Activated CD4-positive, alpha-beta T cell treated with anti-CD3 and anti-CD28 coated beads, Interleukin-2, amount 50 U/mL, for 16 hours (primary cell): ENCODE data around the gene CD248.

Source experiments
- DNase-seq: peaks from one replicate; pipeline ENCODE4 v3.0.0-alpha.2; 2020

The CD248 gene

DNA sequence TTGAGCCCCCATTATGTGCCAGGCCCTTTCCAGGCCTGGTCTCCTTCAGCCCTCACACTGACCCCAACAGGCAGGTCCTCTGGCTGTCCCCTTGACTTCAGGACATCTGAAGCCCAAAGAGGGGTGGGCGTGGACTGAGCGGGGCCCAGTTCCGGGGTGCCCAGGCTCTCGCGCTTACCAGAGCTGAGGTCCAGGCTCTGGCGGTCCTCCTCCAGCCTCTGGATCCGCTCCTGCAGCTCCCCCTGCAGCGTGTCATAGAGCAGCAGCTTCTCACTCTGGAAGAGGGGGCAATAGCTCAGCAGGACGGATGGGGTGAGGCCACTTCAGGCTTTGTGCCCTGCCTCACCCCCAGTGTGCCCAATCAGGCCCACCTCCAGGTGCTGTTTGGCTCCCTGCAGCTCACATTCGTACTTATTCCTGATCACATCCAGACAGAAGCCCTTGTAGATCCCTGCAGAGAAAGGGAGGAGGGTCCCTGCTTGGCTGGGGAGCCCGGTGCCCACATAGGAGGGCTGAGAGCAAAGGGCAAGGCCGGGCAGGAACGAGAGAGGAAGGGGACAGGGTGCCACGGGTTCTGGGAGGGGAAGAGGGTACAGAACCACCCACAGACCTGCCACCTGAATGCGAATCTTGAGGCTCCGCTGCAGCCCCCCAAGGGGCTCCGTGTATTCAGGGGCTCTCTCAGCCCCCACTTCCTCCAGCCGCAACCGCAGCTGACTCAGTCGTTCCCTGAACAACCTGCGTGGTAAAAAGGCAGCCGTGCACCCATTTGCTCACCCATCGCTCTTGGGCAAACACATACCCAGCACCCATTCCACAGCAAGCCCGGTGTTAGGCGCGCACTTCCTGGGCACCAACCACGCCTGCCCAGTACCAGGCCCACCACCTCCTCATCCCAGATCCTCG lies 24.0 kb upstream of the CD248 start:
- no peak for DNase-seq

DNA sequence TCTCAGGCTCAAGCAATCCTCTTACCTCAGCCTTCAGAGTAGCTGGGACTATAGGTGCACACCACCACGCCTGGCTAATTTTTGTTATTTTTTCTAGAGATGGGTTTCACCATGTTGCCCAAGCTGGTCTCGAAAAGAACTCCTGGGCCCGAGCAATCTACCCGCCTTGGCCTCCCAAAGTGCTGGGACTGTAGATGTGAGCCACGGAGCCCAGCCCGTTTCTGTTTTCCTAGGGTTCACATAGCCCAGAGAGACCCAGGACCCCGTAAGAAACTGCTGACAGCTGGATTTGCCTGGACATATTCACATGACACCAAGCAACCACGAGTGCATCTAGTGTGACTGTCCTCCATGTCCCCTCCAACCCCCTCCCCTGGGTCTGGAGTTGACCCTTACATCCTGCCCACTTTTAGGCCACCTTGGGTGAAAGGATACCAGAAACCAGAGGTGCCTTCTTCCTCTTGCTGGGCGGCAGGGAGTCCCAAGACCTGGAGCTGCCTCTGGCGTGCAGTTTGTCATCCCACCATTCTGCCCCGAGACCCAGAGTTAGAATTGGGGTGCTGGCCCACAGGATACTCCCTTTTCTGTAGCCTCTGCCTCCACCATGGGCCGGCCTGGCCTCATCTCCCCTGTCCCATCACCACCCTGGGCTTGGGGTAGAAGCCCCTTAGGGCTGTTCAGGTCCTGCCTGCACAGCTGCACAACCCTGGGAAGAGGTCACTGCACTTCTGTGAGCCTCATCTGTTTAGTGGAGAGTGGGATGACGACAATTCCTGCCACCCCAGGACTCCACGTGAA lies 23.0 kb upstream of the CD248 start:
- DNase-seq, result no peak

DNA sequence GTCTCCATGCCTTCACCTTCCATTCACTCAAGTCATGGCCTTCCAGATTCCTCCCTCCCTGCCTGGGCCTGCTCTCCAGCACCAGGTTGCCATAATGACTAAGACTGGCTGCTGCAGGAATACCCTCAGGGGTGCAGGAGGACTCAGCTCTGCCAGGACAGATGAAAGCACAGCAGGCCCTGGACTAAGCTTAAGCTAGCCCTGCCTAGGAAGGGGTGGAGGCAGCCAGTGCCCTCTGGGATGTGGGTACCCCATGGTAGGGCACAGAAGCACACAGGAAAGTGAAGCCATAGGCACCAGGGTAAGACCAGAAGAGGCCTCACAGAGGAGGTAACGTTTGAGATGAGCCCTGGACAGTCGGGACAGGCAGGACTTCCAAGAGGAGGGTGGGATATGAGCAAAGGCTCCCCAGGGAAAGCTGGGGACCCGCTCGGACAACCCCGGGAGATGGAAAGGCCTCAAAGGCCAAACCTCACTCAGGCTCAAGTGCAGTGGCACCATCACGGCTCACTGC lies 22.4 kb upstream of the CD248 start:
- DNase-seq, result no peak

DNA sequence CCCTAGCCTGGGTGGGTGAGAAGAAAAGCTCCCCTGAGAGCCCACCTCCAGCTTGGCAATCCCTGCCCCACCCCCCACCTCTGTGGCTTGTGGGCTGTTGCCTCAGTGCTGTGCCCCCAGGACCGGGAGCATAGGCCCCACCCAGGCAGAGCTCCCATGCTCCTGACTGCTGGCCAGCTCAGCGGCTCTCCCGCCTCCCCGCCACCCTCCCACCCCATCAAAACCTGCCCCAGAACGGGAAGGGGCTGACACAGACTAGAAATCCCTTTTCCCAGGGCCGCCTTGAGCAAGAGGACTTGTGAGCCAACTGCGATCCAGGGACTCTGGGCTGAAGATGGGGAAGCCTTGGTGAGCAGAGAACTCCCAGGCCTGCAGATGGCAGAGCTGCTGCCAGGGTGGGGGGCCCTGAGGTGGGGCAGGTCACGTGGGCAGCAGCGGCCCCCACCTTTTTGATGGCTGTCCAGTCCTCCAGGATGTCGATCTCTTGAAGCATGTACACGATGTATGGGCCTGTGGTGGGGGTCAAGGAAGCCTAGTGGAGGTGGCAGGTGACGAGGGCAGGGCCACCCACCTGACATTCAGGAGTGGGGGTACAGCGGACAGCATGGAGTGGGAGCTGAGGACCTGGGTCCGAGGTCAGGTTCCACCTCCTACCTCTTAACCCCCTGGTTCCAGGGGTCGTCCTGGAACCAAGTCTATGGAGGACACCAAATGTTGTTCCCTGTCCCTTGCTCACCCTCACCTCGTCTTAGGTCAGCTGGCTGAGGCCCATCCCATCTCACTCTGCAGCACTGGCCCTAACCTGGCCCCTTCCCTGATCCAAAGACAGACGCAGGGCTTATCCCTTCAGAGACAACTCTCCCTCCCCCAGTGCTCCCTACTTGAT lies 21.7 kb upstream of the CD248 start:
- DNase-seq, result no peak

DNA sequence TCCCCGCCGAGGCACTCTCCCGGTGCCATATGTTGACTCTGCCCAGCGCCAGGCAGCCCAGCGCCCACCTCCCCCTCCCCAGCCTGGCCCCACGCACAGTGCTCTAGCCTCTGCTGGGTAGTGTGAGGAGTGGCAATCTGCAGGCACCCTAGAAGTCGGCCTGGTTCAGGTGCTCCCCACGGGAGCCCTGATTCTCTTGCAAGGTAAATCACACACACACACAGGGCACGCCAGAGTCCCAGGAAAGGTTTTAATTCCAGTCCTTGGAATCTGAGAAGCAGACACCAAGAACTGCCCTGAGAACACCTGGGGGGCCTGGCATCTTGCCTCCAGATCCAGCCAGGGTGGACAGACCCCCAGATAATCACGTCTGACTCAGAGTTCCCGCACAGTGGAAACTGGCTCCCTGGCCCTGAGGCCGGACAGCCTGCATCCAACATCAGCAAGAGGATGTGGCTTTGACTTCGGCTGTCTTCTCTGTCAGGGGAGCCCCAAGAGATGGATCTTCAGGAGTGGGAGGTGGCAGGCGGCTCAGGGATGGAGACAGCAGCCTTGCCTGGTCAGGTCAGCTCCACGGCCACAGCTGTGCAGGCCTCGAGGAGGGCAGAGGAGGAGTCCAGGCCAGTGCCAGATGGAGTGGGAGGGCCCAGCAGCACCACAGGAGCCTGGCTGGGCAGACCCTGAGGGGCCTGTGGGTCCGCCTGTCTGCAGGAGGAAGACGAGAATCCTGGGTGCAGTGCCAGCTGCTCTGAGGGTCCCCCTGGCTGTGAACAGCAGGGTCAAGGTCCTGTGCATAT lies 20.5 kb upstream of the CD248 start:
- no peak for DNase-seq

DNA sequence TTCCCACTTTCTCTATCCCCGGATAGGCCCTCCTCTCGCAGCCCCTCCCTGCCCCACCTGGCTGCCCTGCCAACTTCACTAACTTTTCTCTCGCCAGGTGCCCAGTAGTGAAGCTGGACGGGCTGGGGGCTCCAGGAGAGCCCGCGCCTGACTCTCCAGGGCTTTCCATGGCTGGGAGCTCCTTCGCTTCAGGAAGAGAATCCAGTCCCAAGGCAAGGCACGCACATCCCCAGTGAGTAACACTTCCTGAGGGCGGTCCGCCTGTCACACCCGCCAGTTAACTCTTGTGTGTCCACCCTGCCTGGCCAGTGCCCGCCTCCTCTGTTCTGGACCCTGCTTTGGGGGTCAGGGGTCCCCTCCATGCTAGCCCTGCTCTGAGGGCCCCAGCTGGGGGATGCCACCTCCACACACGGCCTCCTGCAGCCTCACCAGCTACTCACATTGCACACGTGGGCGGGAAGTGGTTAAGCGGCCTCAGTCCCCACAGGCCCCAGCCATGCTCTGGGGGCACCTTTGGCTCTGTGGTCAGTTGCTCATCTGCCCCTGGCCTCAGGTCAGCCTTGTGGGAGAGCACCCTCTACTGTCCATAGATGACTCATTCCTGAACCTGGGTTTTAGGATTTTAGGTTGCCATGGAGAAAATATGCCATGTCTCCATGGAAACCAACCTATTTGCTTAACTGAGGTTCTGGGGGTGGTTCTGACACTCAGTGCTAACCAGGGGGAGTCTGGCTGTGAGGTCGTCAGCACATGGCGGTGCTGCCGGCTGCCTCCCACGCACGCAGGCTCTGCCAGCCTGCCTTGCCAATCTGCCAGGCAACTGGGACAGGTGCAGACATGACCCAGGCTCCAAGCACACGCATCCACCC lies 19.6 kb upstream of the CD248 start, which contains the start of gene RIN1:
Gene RIN1, minus strand, starts transcription at position 201 of the 869 bp plus-strand sequence. Its CDS starts 32 bp downstream, at position 169.
- DNase-seq, result peak; percentile 80

DNA sequence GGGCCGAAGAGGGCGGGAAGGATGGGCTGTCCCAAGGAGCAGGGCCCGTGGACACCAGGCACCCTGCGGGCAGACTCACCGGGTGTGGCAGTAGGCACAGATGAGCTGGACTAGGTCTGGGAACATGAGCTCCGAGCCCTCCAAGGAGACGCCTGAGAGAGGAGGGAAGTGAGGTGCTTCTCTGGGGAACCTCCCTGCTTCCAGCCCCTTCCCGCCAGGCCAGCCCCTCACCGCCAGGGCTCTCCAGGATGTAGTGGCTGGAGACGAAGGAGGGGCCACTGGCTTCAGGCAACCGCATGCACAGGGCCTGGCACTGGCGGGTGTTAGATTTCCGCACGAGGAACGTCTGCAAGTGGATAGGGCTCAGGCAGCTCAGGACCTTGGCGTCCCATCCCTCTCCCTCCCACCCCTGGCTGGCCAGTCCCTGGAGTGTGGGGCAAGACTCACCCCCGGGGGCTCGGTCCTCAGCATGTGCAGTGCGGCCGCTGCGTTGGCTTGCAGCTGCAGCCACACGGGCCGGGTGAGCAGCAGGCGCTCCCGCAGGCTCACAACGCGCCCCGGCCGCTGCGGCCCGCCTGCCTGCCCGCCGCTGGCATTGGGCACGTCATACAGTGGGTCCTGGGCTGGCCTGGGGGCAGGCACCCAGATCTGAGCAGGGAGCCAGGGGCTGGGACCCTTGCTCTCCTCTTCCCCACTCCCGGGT lies 18.8 kb upstream of the CD248 start:
- DNase-seq, result no peak

DNA sequence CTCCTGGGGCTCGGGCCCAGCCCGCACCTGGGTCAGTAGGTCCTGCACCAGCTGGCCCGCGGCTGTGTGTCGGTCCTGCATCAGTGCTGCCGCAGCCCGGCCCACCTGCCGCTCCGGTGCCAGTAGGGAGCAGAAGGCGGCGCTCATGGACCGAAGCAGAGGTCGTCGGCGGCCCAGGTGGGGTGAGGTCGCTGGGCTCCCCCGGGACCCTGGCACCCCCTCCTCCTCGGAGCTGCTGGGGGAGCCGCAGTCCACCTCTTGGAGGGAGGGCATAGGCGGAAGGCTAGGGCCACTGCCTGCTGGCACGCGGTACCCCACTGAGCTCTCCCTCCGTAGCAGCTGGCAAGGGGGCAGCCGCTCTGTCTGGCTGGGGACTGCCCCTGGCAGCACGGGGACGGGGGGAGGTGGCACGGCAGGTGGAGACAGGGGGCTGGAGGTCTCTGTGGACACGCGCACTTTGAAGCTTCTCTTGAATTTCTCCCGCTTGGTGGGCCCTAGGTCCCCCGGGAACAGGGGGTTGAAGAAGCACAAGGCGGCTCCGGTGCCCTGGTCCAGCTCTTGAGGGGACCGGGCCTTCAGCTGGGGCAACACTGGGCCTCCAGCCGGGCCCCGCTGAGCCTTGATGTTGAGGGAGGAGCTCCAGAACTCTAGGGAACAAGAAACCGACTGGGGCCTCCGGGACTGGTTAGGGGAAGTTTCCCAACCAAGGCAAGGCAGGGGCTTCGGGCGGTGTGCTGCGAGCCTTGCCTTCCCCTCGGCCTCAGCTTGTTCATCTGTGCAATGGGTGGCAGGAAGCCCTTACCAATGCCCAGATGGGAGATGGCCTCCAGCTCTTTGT lies 18.0 kb upstream of the CD248 start:
- no peak for DNase-seq

DNA sequence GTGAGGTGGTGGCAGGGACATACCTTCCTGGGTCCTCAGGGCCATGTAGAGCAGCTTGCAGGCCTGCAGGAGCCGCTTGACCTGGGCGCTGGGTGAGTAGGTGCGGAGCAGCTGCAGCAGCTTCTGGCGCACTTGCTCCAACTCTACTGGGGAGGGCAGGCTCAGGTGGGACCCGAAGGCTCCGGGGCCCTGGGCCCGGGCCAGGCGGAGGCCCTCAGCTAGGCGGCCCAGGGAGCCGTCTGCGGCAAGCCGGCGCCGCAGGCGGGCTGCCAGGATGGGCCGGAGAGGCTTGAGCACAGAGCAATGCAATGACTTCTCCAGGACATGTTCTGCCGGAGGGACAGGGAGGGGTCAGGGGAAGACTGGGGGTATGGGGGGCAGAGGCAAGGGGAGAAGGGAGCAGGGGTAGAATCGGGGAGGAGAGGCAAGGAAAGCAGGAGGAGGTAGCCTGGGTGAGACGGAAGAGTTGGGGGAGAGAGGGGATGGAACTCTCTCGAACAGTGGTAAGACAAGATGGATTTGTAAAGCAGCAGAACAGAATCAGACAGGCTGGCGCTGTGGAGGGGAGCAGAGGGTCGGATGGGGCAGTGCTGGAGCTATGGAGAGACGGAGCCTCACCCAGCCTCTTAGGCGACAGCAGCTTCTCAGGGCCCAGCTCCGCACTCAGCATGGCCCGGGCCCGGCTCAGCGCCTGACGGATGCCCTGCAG lies 17.2 kb upstream of the CD248 start:
- DNase-seq, result no peak

DNA sequence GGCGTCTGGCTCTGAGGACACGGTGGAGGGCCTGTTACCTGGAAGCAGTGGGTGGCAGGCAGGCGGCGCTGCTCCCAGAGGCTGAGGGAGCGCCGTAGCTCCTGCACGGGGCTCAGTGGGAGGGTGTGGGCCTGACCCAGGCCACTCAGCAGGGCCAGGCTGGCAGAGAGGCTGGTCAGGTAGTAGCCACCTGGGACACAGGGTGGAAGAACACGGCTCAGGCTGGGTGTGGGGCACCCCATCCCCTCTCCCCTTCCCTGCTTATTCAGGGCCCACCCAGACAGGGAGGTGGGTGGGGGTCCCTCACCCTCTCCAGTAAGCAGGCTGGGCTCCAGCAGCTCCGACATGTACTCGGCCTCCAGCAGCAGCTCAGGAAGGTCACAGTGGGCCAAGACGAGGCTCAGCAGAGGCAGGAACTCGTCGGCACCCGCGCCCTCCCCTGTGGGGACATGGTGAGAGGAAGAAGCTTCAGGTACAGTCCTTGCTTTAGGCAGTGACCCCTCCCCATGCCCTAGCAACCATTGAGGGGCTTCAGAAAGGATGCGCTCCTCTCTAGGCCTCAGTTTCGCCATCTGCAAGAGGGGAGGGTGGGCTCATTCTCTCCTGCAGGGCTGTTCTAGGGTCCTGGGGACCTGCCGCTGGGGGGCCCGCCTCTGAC lies 16.5 kb upstream of the CD248 start:
- no peak for DNase-seq

DNA sequence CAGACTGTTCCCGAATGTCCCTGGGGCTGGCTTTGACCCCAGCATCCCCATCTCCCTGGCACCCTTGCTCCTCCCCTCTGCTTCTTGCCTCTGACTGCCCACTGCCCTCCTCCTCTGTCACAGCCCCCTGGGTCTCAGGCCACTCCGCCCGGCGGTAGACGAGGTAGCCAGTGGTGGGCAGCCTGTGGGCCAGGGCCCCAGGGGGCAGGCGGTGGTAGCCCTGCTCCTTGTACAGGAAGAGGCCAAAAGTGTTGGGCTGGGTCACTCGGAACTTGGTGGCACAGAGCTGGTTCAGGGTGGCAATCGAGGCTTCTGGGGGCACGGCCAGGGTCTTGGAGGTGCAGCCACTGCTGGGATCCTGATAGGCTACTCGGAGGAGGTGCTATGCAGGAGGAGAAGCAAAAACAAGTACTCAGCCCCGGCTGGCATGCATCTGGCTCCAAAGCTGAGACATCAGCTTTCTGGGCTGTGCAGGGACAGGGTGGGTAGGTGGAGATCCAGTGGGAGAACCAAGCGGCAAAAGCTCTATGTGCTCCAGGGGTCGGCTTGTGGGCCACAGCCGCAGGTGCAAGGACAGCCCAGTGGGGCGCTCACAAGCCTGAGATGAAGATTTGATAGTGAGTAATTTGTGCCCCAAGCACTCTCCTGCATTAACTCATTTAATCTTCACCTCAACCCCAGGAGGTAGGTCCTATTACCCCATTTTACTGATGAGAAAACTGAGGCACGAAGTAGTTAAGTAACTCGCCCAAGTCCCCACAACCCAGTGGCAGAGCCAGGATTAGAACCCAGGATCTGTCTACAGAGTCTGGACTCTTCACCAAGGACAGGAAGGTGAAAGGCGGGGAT lies 15.8 kb upstream of the CD248 start:
- DNase-seq, result no peak

DNA sequence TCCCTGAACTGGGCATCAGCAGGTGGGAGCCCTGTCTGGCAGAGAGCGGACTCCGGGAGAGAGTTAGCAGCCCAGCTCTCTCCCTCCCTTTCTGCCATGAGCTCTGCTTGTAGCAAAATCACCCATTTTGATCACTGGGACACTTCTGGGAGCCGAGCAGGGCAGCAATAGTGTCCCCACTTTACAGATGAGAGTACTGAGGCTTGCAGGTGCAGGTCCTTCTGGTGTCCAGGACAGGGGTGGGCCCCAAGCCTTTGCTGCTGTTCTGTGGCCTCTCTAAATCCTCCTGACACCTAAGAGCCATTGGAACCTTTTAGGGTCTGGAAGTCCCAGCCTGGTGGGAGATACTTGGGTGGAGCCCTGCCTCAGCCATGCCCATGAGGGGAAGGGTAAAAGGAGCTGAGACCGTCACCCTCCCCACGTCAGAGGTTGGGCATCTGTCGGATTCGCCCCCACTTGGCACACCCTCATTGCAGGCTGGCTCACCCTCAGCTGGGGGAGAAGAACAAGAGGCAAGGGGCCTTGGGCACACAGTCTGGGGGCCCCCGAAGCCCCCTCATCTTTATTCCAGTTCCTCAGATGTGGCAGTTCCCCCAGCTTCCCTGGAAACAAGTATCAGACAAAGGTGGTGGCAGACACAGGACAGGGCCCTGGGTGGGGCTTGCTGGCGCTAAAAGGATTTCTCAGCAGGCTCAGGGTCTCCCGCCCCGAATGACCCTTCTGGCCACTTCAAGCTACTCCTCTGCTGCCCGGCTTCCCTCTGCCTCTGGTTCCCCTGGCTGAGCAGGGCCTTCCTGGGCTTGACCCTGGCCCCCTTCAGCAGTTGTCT lies 14.9 kb upstream of the CD248 start:
- DNase-seq, result no peak

DNA sequence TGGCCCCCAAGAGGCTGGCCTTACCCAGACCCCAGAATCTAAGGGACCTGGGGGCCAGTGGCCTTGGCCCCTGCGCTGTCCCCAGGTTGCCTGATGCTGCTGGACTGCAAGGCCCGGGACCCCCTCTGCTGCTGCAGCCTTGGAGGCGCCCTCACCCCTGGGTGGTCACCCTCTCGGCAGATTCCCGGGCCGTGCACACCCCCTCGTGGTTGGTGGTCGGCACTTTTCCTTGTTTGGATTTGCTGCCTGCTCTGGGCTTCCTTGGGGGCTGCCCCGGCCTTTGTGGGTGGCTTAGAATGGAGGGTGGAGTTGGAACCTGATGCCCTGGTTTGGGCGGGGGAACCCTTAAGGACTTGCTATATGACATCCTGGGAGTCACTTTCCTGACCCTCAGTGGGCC lies 14.1 kb upstream of the CD248 start:
- DNase-seq, result no peak

DNA sequence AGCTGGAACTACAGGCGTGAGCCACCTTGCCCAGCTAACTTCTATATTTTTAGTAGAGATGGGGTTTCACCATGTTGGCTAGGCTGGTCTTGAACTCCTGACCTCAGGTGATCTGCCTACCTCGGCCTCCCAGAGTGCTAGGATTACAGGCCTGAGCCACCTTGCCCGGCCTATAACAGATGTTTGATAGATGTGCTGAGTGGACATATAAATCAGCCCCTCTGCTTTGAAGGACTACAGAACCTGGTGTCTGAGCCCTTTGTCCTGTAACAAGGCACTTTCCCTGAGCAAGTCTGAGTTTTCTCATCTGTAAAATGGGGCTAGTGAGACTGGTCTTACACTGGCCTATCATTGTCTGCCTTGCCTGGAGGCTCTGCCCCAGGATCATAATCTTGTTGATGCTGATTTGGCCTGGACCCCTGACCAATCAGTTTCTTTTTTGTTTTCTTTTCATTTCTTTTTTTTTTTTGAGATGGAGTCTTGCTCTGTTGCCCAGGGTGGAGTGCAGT lies 12.4 kb upstream of the CD248 start:
- no peak for DNase-seq

DNA sequence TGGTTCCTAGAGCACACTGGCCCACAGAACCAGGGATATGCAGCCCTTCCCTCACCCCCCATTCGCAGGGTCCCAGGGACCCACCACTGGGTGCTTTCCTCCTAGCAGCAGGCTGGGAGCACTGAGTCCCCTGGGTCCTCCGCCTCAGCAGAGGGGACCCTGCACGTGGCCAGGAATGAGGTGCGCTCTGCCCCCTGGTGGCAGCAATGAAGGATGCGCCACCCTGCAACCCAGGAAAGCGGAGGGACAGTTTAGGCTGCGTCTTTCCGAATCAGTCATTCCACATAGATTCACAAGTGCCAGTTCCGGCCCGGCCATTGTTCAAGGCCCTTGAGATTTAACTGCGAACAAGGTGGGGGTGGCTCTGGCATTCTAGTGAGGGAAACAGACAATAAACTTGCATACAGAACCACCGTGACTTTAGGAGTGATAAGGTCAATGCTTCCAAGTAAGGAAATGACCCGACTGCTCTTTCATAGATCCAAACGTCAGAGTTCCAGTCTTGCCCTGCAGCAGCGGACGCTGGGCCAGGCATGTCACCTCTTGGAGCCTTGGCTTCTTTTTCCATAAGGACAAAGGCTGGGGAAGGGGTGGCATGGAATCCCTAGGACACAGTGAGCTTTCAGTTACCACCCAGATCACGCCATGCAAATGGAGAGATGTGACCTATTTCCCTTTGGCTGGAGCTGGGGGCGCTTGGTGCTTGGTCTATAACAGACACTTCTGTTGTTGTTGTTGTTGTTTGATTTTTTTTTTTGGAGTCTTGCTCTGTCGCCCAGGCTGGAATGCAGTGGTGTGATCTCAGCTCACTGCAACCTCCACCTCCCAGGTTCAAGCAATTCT lies 11.7 kb upstream of the CD248 start:
- DNase-seq, result peak; percentile 88
